AG04450 (cell line): ENCODE measurements around the gene SLC2A8. TPM values are rescaled to one million over a fixed set of nuclear protein-coding genes. Genes with fewer than 3 reads are reported as not detected.

Experiments
- CTCF ChIA-PET: fragments of 300-600, 350-600 bp; formaldehyde crosslinking; extraction: SDS; loops from one replicate; lab custom pipeline; 2022; ENCODE audit warnings: antibody characterized with exemption, inconsistent platforms; lab: Charles Lee
- POLR2A ChIA-PET: fragments of 350-600 bp; formaldehyde crosslinking; extraction: SDS; loops from one replicate; lab custom pipeline; 2021; ENCODE audit warnings: antibody characterized with exemption, inconsistent platforms; lab: Yijun Ruan, JAX
- DNase-seq: peaks from one replicate; pipeline ENCODE4 v3.0.0-alpha.2; 2011; ENCODE audit warnings: low read depth, low spot score
- H3K27ac ChIP-seq: one replicate; pipeline ENCODE4 v1.5.1; 2012; ENCODE audit warnings: low read depth, low read length, control low read depth
- H3K27me3 ChIP-seq: one replicate; pipeline ENCODE4 v1.6.0; 2012; ENCODE audit warnings: low read length; ENCODE audit not compliant: control insufficient read depth, insufficient read depth
- H3K4me3 ChIP-seq: 2 replicates; pipeline ENCODE4 v1.5.1; 2011; ENCODE audit warnings: mild to moderate bottlenecking, low read depth, low read length, control low read depth
- H3K9me3 ChIP-seq: 2 replicates; pipeline ENCODE4 v1.5.1; 2012; ENCODE audit warnings: low read length; ENCODE audit not compliant: control insufficient read depth, insufficient read depth
- CTCF ChIP-seq: IDR thresholded peaks from 2 replicates; pipeline ENCODE4 v1.5.1; 2011; ENCODE audit warnings: low read depth, low read length, control low read depth, inconsistent platforms
- polyA plus RNA-seq: library from polyadenylated mRNA; depleted of rRNA; stranded (reverse); fragments of >200 nt; gene quantifications from 2 replicates; pipeline ENCODE4 v1.2.3, GENCODE V29; 2011

SLC2A8 gene
- polyA plus RNA-seq, 1 experiment: 6.3 TPM

DNA sequence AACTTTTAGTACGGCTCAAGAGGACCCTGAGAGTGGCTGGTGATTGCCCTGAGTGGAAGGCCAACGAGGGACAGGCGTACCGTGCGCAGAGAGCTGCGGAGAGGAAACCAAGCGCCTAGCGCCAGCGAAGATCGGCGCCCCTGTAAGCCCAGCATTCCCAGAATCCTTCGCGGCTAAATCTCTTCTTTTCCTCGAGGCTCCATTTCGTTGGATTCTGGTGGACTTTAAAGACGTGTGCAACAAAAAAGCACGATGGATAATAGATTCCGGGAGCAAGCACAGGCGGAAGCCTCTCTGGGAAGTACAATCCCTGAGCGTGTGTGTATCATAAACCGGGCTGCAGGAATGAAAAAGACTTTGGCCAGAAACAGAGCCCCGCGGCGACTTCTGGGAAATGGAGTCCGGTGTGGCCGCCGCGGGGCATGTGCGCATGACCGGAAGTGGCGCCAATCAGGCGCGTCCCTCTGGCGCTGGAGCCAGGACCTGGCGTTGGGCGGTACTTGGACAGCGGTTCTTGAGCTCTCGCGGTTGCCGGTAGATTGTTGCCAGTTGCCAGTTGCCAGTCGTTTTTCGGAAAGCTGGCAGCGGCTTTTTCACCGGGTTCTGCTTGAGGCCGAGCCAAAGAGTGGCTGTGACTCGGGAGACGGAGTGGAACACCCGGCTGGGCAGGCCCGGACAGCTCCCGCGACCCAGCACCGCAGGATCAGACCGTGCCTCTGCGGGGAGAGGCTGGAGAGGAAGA is 27.1 kb downstream of the SLC2A8 start, which contains the start of gene ZNF79:
Gene ZNF79 (plus strand): TSS at position 449 of the 742 bp plus-strand sequence. CDS start 406 bp downstream, outside the sequence.
- Histone ChIP-seq H3K27ac (peak within 1 kb of the TSS; percentile 58), H3K9me3 (no peaks in the 10 kb centered on the region), H3K4me3 (peak within 1 kb of the TSS; percentile 87), H3K27me3 (no peaks in the 10 kb centered on the region)
- CTCF ChIA-PET: interaction anchor here (0.6 to 1.5 kb wide), 2 partner anchors 21 to 219 kb away, joined by 4 to 8 read pairs; no protein-coding TSS in a partner anchor
- no peak for TF ChIP-seq CTCF
- peak; percentile 74 for DNase-seq
- POLR2A ChIA-PET: interaction anchor here (0.6 to 1.7 kb wide), 10 partner anchors 14 to 200 kb away, joined by 3 to 10 read pairs (median 5); partner anchors contain the start of genes LRSAM1, RPL12 and SLC2A8

DNA sequence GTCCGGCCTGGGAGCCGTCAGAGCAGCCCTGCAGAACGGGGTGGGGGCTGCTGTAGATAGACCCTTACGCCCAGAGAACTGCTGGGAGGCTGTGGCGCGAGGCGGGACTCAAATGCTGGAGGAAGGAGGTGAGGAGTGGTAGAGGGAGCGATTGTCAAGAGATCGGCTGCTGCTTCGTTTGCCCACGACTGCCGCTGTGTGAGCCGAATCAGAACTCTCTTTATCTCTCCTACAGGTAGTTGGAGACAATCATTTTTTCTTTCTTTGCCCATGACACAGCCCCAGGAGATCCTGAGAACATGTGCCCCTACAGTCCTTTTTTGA is 27.7 kb downstream of the SLC2A8 start:
- POLR2A ChIA-PET: interaction anchor here (0.8 to 1.7 kb wide), 8 partner anchors 13 to 200 kb away, joined by 3 to 10 read pairs (median 6); partner anchors contain the start of genes LRSAM1, RPL12 and SLC2A8
- CTCF ChIA-PET: interaction anchor here (0.6 kb wide), 1 partner anchor 22 kb away, joined by 4 read pairs; no protein-coding TSS in a partner anchor
- TF ChIP-seq CTCF: no peak

GRCh38 chr9:127426756-127427155 is 29.8 kb downstream of the SLC2A8 start:
- Histone ChIP-seq H3K27me3 (no peaks in the 10 kb centered on the region), H3K4me3 (no peak overlapping the region), H3K27ac (no peak overlapping the region), H3K9me3 (no peaks in the 10 kb centered on the region)
- no peak for DNase-seq
- ChIA-PET CTCF (no interaction called here), POLR2A (no interaction called here)
- TF ChIP-seq CTCF: no peak

More for the DNA sequence above, 27.7 kb downstream of the SLC2A8 start:
- DNase-seq: no peak
- Histone ChIP-seq H3K27ac (peak overlapping the region; percentile 58), H3K27me3 (no peaks in the 10 kb centered on the region), H3K9me3 (no peaks in the 10 kb centered on the region), H3K4me3 (peak overlapping the region; percentile 87)

DNA sequence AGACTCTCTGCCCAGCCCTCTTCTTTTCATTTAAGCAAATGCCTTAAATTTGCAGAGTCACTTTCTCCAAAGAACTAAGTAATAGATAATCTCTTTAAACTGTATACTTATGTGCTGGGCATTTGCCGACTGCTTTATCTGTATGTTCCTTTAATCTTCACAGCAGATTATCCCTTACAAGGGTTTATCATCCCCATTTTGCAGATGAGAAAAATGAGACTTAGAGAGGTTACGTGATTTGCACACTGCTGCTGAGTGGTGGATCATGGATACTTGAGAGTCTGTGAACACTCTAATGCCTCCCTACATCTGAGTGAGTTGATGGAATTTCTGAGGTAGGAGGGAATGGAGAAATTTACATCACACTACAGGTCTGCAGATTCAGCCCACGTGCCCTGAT is 31.4 kb downstream of the SLC2A8 start:
- POLR2A ChIA-PET: no interaction called here
- TF ChIP-seq CTCF: no peak
- H3K27me3 ChIP-seq: no peaks in the 10 kb centered on the region
- H3K27ac ChIP-seq: no peak overlapping the region
- no peaks in the 10 kb centered on the region for H3K9me3 ChIP-seq
- no peak for DNase-seq
- CTCF ChIA-PET: no interaction called here
- no peak overlapping the region for H3K4me3 ChIP-seq

DNA sequence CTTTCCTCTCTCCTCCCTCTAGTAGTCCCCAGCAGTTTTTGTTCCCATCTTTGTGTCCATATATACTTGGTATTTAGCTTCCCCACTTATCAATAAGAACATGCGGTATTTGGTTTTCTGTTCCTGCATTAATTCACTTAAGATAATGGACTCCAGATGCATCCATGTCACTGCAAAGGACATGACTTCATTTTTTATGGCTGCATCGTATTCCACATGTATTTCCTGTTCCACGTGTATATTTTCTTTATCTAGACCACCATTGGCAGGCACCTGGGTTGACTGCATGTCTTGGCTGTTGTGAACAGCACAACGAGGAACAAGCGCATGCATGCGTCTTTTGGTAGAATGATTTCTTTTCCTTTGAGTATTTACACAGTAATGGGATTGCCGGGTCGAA is 33.4 kb downstream of the SLC2A8 start:
- Histone ChIP-seq H3K4me3 (no peak overlapping the region), H3K27me3 (no peaks in the 10 kb centered on the region), H3K9me3 (no peaks in the 10 kb centered on the region), H3K27ac (no peak overlapping the region)
- ChIA-PET CTCF (no interaction called here), POLR2A (no interaction called here)
- TF ChIP-seq CTCF: no peak
- DNase-seq: no peak
